ENCODE measurements around the gene SCUBE3. TPM values are rescaled to one million over a fixed set of nuclear protein-coding genes. Genes with fewer than 3 reads are reported as not detected.
A peak's percentile ranks its signal among the peaks of the same experiment; 100 is the strongest.

The SCUBE3 gene
- total and polyA plus RNA-seq, 2 of the 13 experiments (the other 11 are each of a cell fraction or from before 2014, with no cell fraction given) = not detected

DNA sequence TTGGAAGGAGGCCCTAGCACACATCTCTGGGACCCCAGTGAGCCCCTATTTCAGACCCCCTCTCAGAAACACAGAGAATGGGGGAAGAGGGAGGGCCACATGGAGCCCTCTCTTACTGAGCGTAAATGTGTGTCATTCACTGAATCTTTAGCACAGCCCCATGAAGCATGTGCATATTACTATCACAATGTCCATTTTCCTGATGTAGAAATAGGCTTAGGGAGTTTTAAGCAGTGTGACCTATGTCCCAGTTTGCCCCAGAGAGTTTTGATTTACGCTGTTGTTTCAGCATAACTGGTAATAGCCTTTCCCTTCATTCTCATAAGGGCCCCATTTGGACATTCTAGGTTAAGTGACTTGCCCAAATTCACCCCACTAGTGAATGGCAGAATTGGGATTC is 47.6 kb upstream of the SCUBE3 start (continued):
- TF ChIP-seq RFXAP (CRISPR knock-in tag; IDR thresholded peaks at IDR 0.05; ENCODE audit: borderline replicate concordance) = no peak
- 0 out of 2 replicates have a peak, but pooled peaks have one; percentile 21 for TF ChIP-seq ZNF772 (CRISPR knock-in tag; IDR thresholded peaks at IDR 0.05)
- TF ChIP-seq, protein P1, sequence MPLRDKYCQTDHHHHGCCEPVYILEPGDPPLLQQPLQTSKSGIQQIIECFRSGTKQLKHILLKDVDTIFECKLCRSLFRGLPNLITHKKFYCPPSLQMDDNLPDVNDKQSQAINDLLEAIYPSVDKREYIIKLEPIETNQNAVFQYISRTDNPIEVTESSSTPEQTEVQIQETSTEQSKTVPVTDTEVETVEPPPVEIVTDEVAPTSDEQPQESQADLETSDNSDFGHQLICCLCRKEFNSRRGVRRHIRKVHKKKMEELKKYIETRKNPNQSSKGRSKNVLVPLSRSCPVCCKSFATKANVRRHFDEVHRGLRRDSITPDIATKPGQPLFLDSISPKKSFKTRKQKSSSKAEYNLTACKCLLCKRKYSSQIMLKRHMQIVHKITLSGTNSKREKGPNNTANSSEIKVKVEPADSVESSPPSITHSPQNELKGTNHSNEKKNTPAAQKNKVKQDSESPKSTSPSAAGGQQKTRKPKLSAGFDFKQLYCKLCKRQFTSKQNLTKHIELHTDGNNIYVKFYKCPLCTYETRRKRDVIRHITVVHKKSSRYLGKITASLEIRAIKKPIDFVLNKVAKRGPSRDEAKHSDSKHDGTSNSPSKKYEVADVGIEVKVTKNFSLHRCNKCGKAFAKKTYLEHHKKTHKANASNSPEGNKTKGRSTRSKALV (CRISPR knock-in tag; IDR thresholded peaks at IDR 0.05) = 0 out of 2 replicates have a peak, but pooled peaks have one; percentile 37
- no peak for TF ChIP-seq ZNF552 (CRISPR knock-in tag; IDR thresholded peaks at IDR 0.05; ENCODE audit: borderline replicate concordance)
- no peak for TF ChIP-seq ZGPAT (CRISPR knock-in tag; IDR thresholded peaks at IDR 0.05)
- TF ChIP-seq ZNF292 (CRISPR knock-in tag; IDR thresholded peaks at IDR 0.05; ENCODE audit: borderline replicate concordance, low read depth) = no peak
- no peak for TF ChIP-seq CENPX (CRISPR knock-in tag; IDR thresholded peaks at IDR 0.05)
- TF ChIP-seq, protein P2, sequence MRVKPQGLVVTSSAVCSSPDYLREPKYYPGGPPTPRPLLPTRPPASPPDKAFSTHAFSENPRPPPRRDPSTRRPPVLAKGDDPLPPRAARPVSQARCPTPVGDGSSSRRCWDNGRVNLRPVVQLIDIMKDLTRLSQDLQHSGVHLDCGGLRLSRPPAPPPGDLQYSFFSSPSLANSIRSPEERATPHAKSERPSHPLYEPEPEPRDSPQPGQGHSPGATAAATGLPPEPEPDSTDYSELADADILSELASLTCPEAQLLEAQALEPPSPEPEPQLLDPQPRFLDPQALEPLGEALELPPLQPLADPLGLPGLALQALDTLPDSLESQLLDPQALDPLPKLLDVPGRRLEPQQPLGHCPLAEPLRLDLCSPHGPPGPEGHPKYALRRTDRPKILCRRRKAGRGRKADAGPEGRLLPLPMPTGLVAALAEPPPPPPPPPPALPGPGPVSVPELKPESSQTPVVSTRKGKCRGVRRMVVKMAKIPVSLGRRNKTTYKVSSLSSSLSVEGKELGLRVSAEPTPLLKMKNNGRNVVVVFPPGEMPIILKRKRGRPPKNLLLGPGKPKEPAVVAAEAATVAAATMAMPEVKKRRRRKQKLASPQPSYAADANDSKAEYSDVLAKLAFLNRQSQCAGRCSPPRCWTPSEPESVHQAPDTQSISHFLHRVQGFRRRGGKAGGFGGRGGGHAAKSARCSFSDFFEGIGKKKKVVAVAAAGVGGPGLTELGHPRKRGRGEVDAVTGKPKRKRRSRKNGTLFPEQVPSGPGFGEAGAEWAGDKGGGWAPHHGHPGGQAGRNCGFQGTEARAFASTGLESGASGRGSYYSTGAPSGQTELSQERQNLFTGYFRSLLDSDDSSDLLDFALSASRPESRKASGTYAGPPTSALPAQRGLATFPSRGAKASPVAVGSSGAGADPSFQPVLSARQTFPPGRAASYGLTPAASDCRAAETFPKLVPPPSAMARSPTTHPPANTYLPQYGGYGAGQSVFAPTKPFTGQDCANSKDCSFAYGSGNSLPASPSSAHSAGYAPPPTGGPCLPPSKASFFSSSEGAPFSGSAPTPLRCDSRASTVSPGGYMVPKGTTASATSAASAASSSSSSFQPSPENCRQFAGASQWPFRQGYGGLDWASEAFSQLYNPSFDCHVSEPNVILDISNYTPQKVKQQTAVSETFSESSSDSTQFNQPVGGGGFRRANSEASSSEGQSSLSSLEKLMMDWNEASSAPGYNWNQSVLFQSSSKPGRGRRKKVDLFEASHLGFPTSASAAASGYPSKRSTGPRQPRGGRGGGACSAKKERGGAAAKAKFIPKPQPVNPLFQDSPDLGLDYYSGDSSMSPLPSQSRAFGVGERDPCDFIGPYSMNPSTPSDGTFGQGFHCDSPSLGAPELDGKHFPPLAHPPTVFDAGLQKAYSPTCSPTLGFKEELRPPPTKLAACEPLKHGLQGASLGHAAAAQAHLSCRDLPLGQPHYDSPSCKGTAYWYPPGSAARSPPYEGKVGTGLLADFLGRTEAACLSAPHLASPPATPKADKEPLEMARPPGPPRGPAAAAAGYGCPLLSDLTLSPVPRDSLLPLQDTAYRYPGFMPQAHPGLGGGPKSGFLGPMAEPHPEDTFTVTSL (CRISPR knock-in tag; IDR thresholded peaks at IDR 0.05; ENCODE audit: borderline replicate concordance) = 0 out of 2 replicates have a peak, but pooled peaks have one; percentile 3
